Measurements from ENCODE around the gene ARHGEF12. TPM values are rescaled to one million over a fixed set of nuclear protein-coding genes. Genes with fewer than 3 reads are reported as not detected.

ARHGEF12 gene
- polyA plus RNA-seq, 1 donor (not counting 4 experiments of a cell fraction or from before 2014, with no cell fraction given) = 28.8 TPM

- FAIRE-seq = no peak
- no peak overlapping the region for H3K9ac ChIP-seq (ENCODE audit: control insufficient read depth, extremely low read depth, insufficient read depth, low read length)
- TF ChIP-seq EZH2 (IDR thresholded peaks at IDR 0.05; ENCODE audit: low read length) (no peak), CTCF (optimal IDR thresholded peaks at IDR 0.05 in 1 of 3, IDR thresholded peaks at IDR 0.05 in 1 of 3, conservative IDR thresholded peaks at IDR 0.05 in 1 of 3; ENCODE audit: extremely low read depth in 1 of 3, insufficient read depth in 2 of 3, low read length in 3 of 3) (no peak)
- no peaks in the 10 kb centered on the region for H4K20me1 ChIP-seq (ENCODE audit: control insufficient read depth, extremely low read depth, insufficient read depth, low read length)
- peaks cover 40% of the 10 kb centered on the region for H3K79me2 ChIP-seq (ENCODE audit: control insufficient read depth, insufficient read depth, low read length)
- H3K27me3 ChIP-seq (ENCODE audit: control insufficient read depth, extremely low read depth, insufficient read depth, low read length) = no peaks in the 10 kb centered on the region
- H3K4me1 ChIP-seq (ENCODE audit: control insufficient read depth, extremely low read depth, insufficient read depth, low read length) = no peaks in the 10 kb centered on the region
- dilution Hi-C loops (cut with MboI; ENCODE audit: extremely low pct_ligation_motif_present, low sequenced_read_pairs) = no loop called here
- no peaks in the 10 kb centered on the region for H3K36me3 ChIP-seq (ENCODE audit: control insufficient read depth in 2 of 2, extremely low read depth in 1 of 2, insufficient read depth in 2 of 2, low read length in 2 of 2)
- H3K9me3 ChIP-seq (ENCODE audit: control insufficient read depth, low read depth, low read length) = no peaks in the 10 kb centered on the region
- no peak overlapping the region for H3K27ac ChIP-seq (ENCODE audit: control insufficient read depth, insufficient read depth, low read length)
- H3K4me2 ChIP-seq (ENCODE audit: control insufficient read depth, extremely low read depth, insufficient read depth, low read depth, low read length) = no peak overlapping the region
- H3K9me1 ChIP-seq (ENCODE audit: control insufficient read depth, extremely low read depth, insufficient read depth, low read length) = no peaks in the 10 kb centered on the region
- DNase-seq (ENCODE audit: low read depth, low spot score) = no peak
- H2AFZ ChIP-seq (ENCODE audit: control insufficient read depth, low read length) = no peak overlapping the region
- H3K4me3 ChIP-seq (ENCODE audit: control insufficient read depth in 2 of 3, extremely low read depth in 1 of 3, insufficient read depth in 2 of 3, low read depth in 1 of 3, low read length in 3 of 3) = no peak overlapping the region
These were observed 36.1 kb downstream of the ARHGEF12 start for GRCh38 chr11:120372296-120372695.

- no peaks in the 10 kb centered on the region for H3K9me3 ChIP-seq (ENCODE audit: control insufficient read depth, low read depth, low read length)
- no peak overlapping the region for H2AFZ ChIP-seq (ENCODE audit: control insufficient read depth, low read length)
- no peak overlapping the region for H3K4me3 ChIP-seq (ENCODE audit: control insufficient read depth in 2 of 3, extremely low read depth in 1 of 3, insufficient read depth in 2 of 3, low read depth in 1 of 3, low read length in 3 of 3)
- dilution Hi-C loops (cut with MboI; ENCODE audit: extremely low pct_ligation_motif_present, low sequenced_read_pairs) = no loop called here
- no peaks in the 10 kb centered on the region for H3K27me3 ChIP-seq (ENCODE audit: control insufficient read depth, extremely low read depth, insufficient read depth, low read length)
- H3K9ac ChIP-seq (ENCODE audit: control insufficient read depth, extremely low read depth, insufficient read depth, low read length) = no peak overlapping the region
- no peaks in the 10 kb centered on the region for H3K4me1 ChIP-seq (ENCODE audit: control insufficient read depth, extremely low read depth, insufficient read depth, low read length)
- no peak overlapping the region for H3K4me2 ChIP-seq (ENCODE audit: control insufficient read depth, extremely low read depth, insufficient read depth, low read depth, low read length)
- no peaks in the 10 kb centered on the region for H3K9me1 ChIP-seq (ENCODE audit: control insufficient read depth, extremely low read depth, insufficient read depth, low read length)
- H4K20me1 ChIP-seq (ENCODE audit: control insufficient read depth, extremely low read depth, insufficient read depth, low read length) = no peaks in the 10 kb centered on the region
- DNase-seq (ENCODE audit: low read depth, low spot score) = no peak
- peaks cover 43% of the 10 kb centered on the region for H3K79me2 ChIP-seq (ENCODE audit: control insufficient read depth, insufficient read depth, low read length)
- H3K36me3 ChIP-seq (ENCODE audit: control insufficient read depth in 2 of 2, extremely low read depth in 1 of 2, insufficient read depth in 2 of 2, low read length in 2 of 2) = no peaks in the 10 kb centered on the region
- TF ChIP-seq EZH2 (IDR thresholded peaks at IDR 0.05; ENCODE audit: low read length) = no peak
- no peak for TF ChIP-seq CTCF (optimal IDR thresholded peaks at IDR 0.05 in 1 of 3, IDR thresholded peaks at IDR 0.05 in 1 of 3, conservative IDR thresholded peaks at IDR 0.05 in 1 of 3; ENCODE audit: extremely low read depth in 1 of 3, insufficient read depth in 2 of 3, low read length in 3 of 3)
- no peak for FAIRE-seq
- no peak overlapping the region for H3K27ac ChIP-seq (ENCODE audit: control insufficient read depth, insufficient read depth, low read length)
These were observed 38.9 kb downstream of the ARHGEF12 start for GRCh38 chr11:120375076-120375475.
